ENCODE data around the gene ATG9B. TPM values are rescaled to one million over a fixed set of nuclear protein-coding genes. Genes with fewer than 3 reads are reported as not detected.

ATG9B gene
- total and polyA plus RNA-seq, 9 of the 15 experiments (the other 6 are each of a cell fraction or from before 2014, with no cell fraction given) = 0.29 to 8.0 (median 2.1) TPM

- TF ChIP-seq, protein P1, sequence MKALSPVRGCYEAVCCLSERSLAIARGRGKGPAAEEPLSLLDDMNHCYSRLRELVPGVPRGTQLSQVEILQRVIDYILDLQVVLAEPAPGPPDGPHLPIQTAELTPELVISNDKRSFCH (CRISPR knock-in tag; IDR thresholded peaks at IDR 0.05) = no peak
- TF ChIP-seq, protein P1 (tag; IDR thresholded peaks at IDR 0.05) = no peak
- TF ChIP-seq ZSCAN29 (IDR thresholded peaks at IDR 0.05) (no peak), ZNF830 (CRISPR knock-in tag; IDR thresholded peaks at IDR 0.05) (no peak), ZNF311 (CRISPR knock-in tag; IDR thresholded peaks at IDR 0.05) (no peak), BHLHE40 (IDR thresholded peaks at IDR 0.05; ENCODE audit: low read length) (0 out of 2 replicates have a peak, but pooled peaks have one; percentile 19), TAL1 (IDR thresholded peaks at IDR 0.05) (no peak), ZNF174 (CRISPR knock-in tag; IDR thresholded peaks at IDR 0.05) (no peak), ZKSCAN1 (IDR thresholded peaks at IDR 0.05; ENCODE audit: low read depth, low read length) (0 out of 2 replicates have a peak, but pooled peaks have one; percentile 10), ZNF431 (CRISPR knock-in tag; IDR thresholded peaks at IDR 0.05) (no peak), SP2 (IDR thresholded peaks at IDR 0.05; ENCODE audit: extremely low read depth, low read depth, low read length, poor library complexity, severe bottlenecking) (no peak), ZNF212 (CRISPR knock-in tag; IDR thresholded peaks at IDR 0.05) (no peak), PRDM10 (IDR thresholded peaks at IDR 0.05; ENCODE audit: partially characterized antibody) (no peak), KLF6 (CRISPR knock-in tag; IDR thresholded peaks at IDR 0.05; ENCODE audit: borderline replicate concordance) (no peak), TGIF2 (CRISPR knock-in tag; IDR thresholded peaks at IDR 0.05) (no peak), SAFB2 (IDR thresholded peaks at IDR 0.05; ENCODE audit: borderline replicate concordance, low read depth, low read length, severe bottlenecking) (no peak), RBM34 (IDR thresholded peaks at IDR 0.05; ENCODE audit: borderline replicate concordance, insufficient read depth, low read length) (no peak), SMC3 (conservative IDR thresholded peaks at IDR 0.05; ENCODE audit: insufficient read depth, low read depth, low read length) (no peak), ZNF280B (CRISPR knock-in tag; IDR thresholded peaks at IDR 0.05) (no peak), ETV1 (tag; conservative IDR thresholded peaks at IDR 0.05; ENCODE audit: low read depth) (0 out of 2 replicates have a peak, but pooled peaks have one; percentile 7)
- TF ChIP-seq, protein P2, sequence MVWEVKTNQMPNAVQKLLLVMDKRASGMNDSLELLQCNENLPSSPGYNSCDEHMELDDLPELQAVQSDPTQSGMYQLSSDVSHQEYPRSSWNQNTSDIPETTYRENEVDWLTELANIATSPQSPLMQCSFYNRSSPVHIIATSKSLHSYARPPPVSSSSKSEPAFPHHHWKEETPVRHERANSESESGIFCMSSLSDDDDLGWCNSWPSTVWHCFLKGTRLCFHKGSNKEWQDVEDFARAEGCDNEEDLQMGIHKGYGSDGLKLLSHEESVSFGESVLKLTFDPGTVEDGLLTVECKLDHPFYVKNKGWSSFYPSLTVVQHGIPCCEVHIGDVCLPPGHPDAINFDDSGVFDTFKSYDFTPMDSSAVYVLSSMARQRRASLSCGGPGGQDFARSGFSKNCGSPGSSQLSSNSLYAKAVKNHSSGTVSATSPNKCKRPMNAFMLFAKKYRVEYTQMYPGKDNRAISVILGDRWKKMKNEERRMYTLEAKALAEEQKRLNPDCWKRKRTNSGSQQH (CRISPR knock-in tag; IDR thresholded peaks at IDR 0.05) = 0 out of 2 replicates have a peak, but pooled peaks have one; percentile 30
Observed at GRCh38 chr7:151056666-151057505, 32.6 kb upstream of the ATG9B start (continued).
